SJCRH30 (cell line): ENCODE measurements around the gene INPPL1. TPM values are rescaled to one million over a fixed set of nuclear protein-coding genes. Genes with fewer than 3 reads are reported as not detected.

Experiments used
- DNase-seq, 2 experiments: peaks; one replicate each; pipeline ENCODE4 v3.0.0-alpha.2; 2015 to 2020
- H3K27ac ChIP-seq: fragments of 250-450 bp; sonication (Bioruptor Pico); 2 replicates; pipeline ENCODE4 v1.5.1; 2020; ENCODE audit warnings: mild to moderate bottlenecking, moderate library complexity
- H3K27me3 ChIP-seq: fragments of 250-450 bp; sonication (Bioruptor Pico); 2 replicates; pipeline ENCODE4 v1.5.1; 2020; ENCODE audit warnings: mild to moderate bottlenecking, moderate library complexity
- H3K36me3 ChIP-seq: fragments of 250-450 bp; sonication (Bioruptor Pico); 2 replicates; pipeline ENCODE4 v1.5.1; 2020; ENCODE audit warnings: mild to moderate bottlenecking, moderate library complexity
- H3K4me1 ChIP-seq: fragments of 250-450 bp; sonication (Bioruptor Pico); 2 replicates; pipeline ENCODE4 v1.5.1; 2020; ENCODE audit warnings: mild to moderate bottlenecking, moderate library complexity
- H3K4me3 ChIP-seq: fragments of 250-450 bp; sonication (Bioruptor Pico); 2 replicates; pipeline ENCODE4 v1.5.1; 2020; ENCODE audit warnings: mild to moderate bottlenecking, moderate library complexity
- H3K9me3 ChIP-seq: fragments of 250-450 bp; sonication (Bioruptor Pico); replicated peaks from 2 replicates; pipeline ENCODE4 v1.5.1; 2020; ENCODE audit warnings: mild to moderate bottlenecking, moderate library complexity
- total RNA-seq: library from RNA; depleted of rRNA; stranded (reverse); fragments of >200 nt; shearing (Covaris generic); gene quantifications from 2 replicates; pipeline ENCODE4 v1.2.3, GENCODE V29; 2014

INPPL1 gene
- total RNA-seq, 1 experiment from 2014 or later, result 168 TPM

GRCh38 chr11:72242141-72242540, 17.6 kb downstream of the INPPL1 start:
- H3K4me3 ChIP-seq, result no peak overlapping the region
- H3K27ac ChIP-seq, result no peak overlapping the region
- DNase-seq, result no peak
- no peaks in the 10 kb centered on the region for H3K4me1 ChIP-seq
- H3K9me3 ChIP-seq, result no peaks in the 10 kb centered on the region
- no peaks in the 10 kb centered on the region for H3K27me3 ChIP-seq
- peaks cover 16% of the 10 kb centered on the region for H3K36me3 ChIP-seq

GRCh38 chr11:72243173-72244059, 18.8 kb downstream of the INPPL1 start:
- peaks cover 3% of the 10 kb centered on the region for H3K36me3 ChIP-seq
- no peak overlapping the region for H3K4me3 ChIP-seq
- no peak for DNase-seq
- no peaks in the 10 kb centered on the region for H3K27me3 ChIP-seq
- H3K27ac ChIP-seq, result no peak overlapping the region
- no peaks in the 10 kb centered on the region for H3K4me1 ChIP-seq
- no peaks in the 10 kb centered on the region for H3K9me3 ChIP-seq

GRCh38 chr11:72244060-72244360, 19.4 kb downstream of the INPPL1 start, which contains the start of gene PHOX2A:
Gene PHOX2A, minus strand, starts transcription at chr11:72244176. Its CDS starts 172 bp downstream, at chr11:72244004.
- H3K4me3 ChIP-seq, result no peak within 1 kb of the TSS
- H3K4me1 ChIP-seq, result no peaks in the 10 kb centered on the region
- H3K36me3 ChIP-seq, result no peaks in the 10 kb centered on the region
- H3K9me3 ChIP-seq, result no peaks in the 10 kb centered on the region
- DNase-seq, result no peak
- no peak within 1 kb of the TSS for H3K27ac ChIP-seq
- H3K27me3 ChIP-seq, result no peaks in the 10 kb centered on the region

- DNase-seq, result no peak
- no peaks in the 10 kb centered on the region for H3K36me3 ChIP-seq
- no peaks in the 10 kb centered on the region for H3K4me1 ChIP-seq
- no peak overlapping the region for H3K27ac ChIP-seq
- H3K27me3 ChIP-seq, result no peaks in the 10 kb centered on the region
- no peak overlapping the region for H3K4me3 ChIP-seq
- H3K9me3 ChIP-seq, result no peaks in the 10 kb centered on the region
Observed at GRCh38 chr11:72244361-72245262, 20.0 kb downstream of the INPPL1 start.

GRCh38 chr11:72245263-72245816, 20.8 kb downstream of the INPPL1 start:
- Histone ChIP-seq H3K36me3 (no peaks in the 10 kb centered on the region), H3K4me1 (no peaks in the 10 kb centered on the region), H3K9me3 (no peaks in the 10 kb centered on the region), H3K27me3 (no peaks in the 10 kb centered on the region), H3K27ac (no peak overlapping the region), H3K4me3 (no peak overlapping the region)
- DNase-seq, result no peak

GRCh38 chr11:72247584-72247983, 23.0 kb downstream of the INPPL1 start:
- Histone ChIP-seq H3K4me1 (no peaks in the 10 kb centered on the region), H3K4me3 (no peak overlapping the region), H3K36me3 (no peaks in the 10 kb centered on the region), H3K9me3 (no peaks in the 10 kb centered on the region), H3K27ac (no peak overlapping the region), H3K27me3 (no peaks in the 10 kb centered on the region)
- no peak for DNase-seq

GRCh38 chr11:72249961-72250360, 25.4 kb downstream of the INPPL1 start:
- no peaks in the 10 kb centered on the region for H3K9me3 ChIP-seq
- no peak overlapping the region for H3K27ac ChIP-seq
- no peak overlapping the region for H3K4me3 ChIP-seq
- no peak for DNase-seq
- no peaks in the 10 kb centered on the region for H3K27me3 ChIP-seq
- H3K4me1 ChIP-seq, result no peaks in the 10 kb centered on the region
- H3K36me3 ChIP-seq, result no peaks in the 10 kb centered on the region

GRCh38 chr11:72250661-72251464, 26.3 kb downstream of the INPPL1 start:
- Histone ChIP-seq H3K4me3 (no peak overlapping the region), H3K36me3 (no peaks in the 10 kb centered on the region), H3K27ac (no peak overlapping the region), H3K4me1 (no peaks in the 10 kb centered on the region), H3K9me3 (no peaks in the 10 kb centered on the region), H3K27me3 (no peaks in the 10 kb centered on the region)
- DNase-seq, result no peak

- Histone ChIP-seq H3K27me3 (no peaks in the 10 kb centered on the region), H3K27ac (no peak overlapping the region), H3K9me3 (no peaks in the 10 kb centered on the region), H3K4me3 (no peak overlapping the region), H3K36me3 (no peaks in the 10 kb centered on the region), H3K4me1 (no peaks in the 10 kb centered on the region)
- DNase-seq, result no peak
Observed at GRCh38 chr11:72251614-72252013, 27.0 kb downstream of the INPPL1 start.

GRCh38 chr11:72253392-72253791, 28.8 kb downstream of the INPPL1 start:
- no peaks in the 10 kb centered on the region for H3K4me1 ChIP-seq
- H3K27me3 ChIP-seq, result no peaks in the 10 kb centered on the region
- H3K36me3 ChIP-seq, result no peaks in the 10 kb centered on the region

GRCh38 chr11:72254299-72254993, 29.9 kb downstream of the INPPL1 start:
- H3K4me3 ChIP-seq, result no peak overlapping the region
- no peaks in the 10 kb centered on the region for H3K4me1 ChIP-seq
- DNase-seq, result no peak
- H3K36me3 ChIP-seq, result no peaks in the 10 kb centered on the region
- no peaks in the 10 kb centered on the region for H3K9me3 ChIP-seq
- no peaks in the 10 kb centered on the region for H3K27me3 ChIP-seq
- no peak overlapping the region for H3K27ac ChIP-seq

More at GRCh38 chr11:72253392-72253791, 28.8 kb downstream of the INPPL1 start:
- H3K27ac ChIP-seq, result no peak overlapping the region
- DNase-seq, result no peak
- no peak overlapping the region for H3K4me3 ChIP-seq
- H3K9me3 ChIP-seq, result no peaks in the 10 kb centered on the region

GRCh38 chr11:72257570-72257969, 33.0 kb downstream of the INPPL1 start:
- Histone ChIP-seq H3K27me3 (no peaks in the 10 kb centered on the region), H3K4me1 (no peaks in the 10 kb centered on the region), H3K36me3 (no peaks in the 10 kb centered on the region), H3K9me3 (no peaks in the 10 kb centered on the region), H3K27ac (no peak overlapping the region), H3K4me3 (no peak overlapping the region)
- no peak for DNase-seq

GRCh38 chr11:72259490-72259889, 34.9 kb downstream of the INPPL1 start:
- H3K27me3 ChIP-seq, result no peaks in the 10 kb centered on the region
- H3K27ac ChIP-seq, result no peak overlapping the region
- H3K4me1 ChIP-seq, result no peaks in the 10 kb centered on the region
- H3K9me3 ChIP-seq, result no peaks in the 10 kb centered on the region
- H3K36me3 ChIP-seq, result no peaks in the 10 kb centered on the region
- H3K4me3 ChIP-seq, result no peak overlapping the region
- DNase-seq, result no peak

GRCh38 chr11:72260574-72260973, 36.0 kb downstream of the INPPL1 start:
- DNase-seq, result no peak
- no peak overlapping the region for H3K27ac ChIP-seq
- H3K9me3 ChIP-seq, result no peaks in the 10 kb centered on the region
- H3K4me3 ChIP-seq, result no peak overlapping the region
- H3K4me1 ChIP-seq, result no peaks in the 10 kb centered on the region
- H3K36me3 ChIP-seq, result no peaks in the 10 kb centered on the region
- H3K27me3 ChIP-seq, result no peaks in the 10 kb centered on the region
